HepG2 (cell line): ENCODE data around the gene PLLP. TPM values are rescaled to one million over a fixed set of nuclear protein-coding genes. Genes with fewer than 3 reads are reported as not detected.

Source experiments
- GFI1 ChIP-seq: sonication (generic); formaldehyde crosslinking; IDR thresholded peaks from 2 replicates; pipeline ENCODE4 v1.5.0; 2020; ENCODE audit warnings: missing genetic modification reagents, mild to moderate bottlenecking, borderline replicate concordance
- GPBP1L1 ChIP-seq: sonication (generic); formaldehyde crosslinking; IDR thresholded peaks from 2 replicates; pipeline ENCODE4 v1.5.0; 2020; ENCODE audit warnings: mild to moderate bottlenecking, missing genetic modification reagents
- GZF1 ChIP-seq: sonication (generic); formaldehyde crosslinking; IDR thresholded peaks from 2 replicates; pipeline ENCODE4 v1.5.1; 2020; ENCODE audit warnings: mild to moderate bottlenecking, missing genetic modification reagents
- HIC2 ChIP-seq: sonication (generic); formaldehyde crosslinking; IDR thresholded peaks from 2 replicates; pipeline ENCODE4 v1.9.0; 2022; ENCODE audit warnings: low read depth, missing genetic modification reagents
- HNF1A ChIP-seq, 2 experiments: sonication (generic) in 1 of 2; formaldehyde crosslinking in 1 of 2; IDR thresholded peaks; 2 replicates each; pipeline versions ENCODE4 v1.4.0 to v1.6.1; 2016 to 2020; ENCODE audit warnings: borderline replicate concordance in 1 of 2, low read depth in 1 of 2, mild to moderate bottlenecking in 1 of 2, missing genetic modification reagents in 1 of 2
- HOXA3 ChIP-seq: sonication (generic); formaldehyde crosslinking; IDR thresholded peaks from 2 replicates; pipeline ENCODE4 v1.5.0; 2020; ENCODE audit warnings: missing genetic modification reagents
- MED1 ChIP-seq: sonication (generic); formaldehyde crosslinking; IDR thresholded peaks from 2 replicates; pipeline ENCODE4 v1.4.0; 2020; ENCODE audit warnings: missing genetic modification reagents
- MIER3 ChIP-seq: IDR thresholded peaks from 2 replicates; pipeline ENCODE4 v1.6.1; 2016; ENCODE audit warnings: missing compliant biosample characterization, borderline replicate concordance
- NAIF1 ChIP-seq: sonication (generic); formaldehyde crosslinking; IDR thresholded peaks from 2 replicates; pipeline ENCODE4 v1.5.0; 2020; ENCODE audit warnings: mild to moderate bottlenecking, missing genetic modification reagents, borderline replicate concordance
- SMYD3 ChIP-seq: sonication (generic); formaldehyde crosslinking; IDR thresholded peaks from 2 replicates; pipeline ENCODE4 v1.8.1; 2023; ENCODE audit warnings: mild to moderate bottlenecking, missing genetic modification reagents
- SP4 ChIP-seq: sonication (generic); formaldehyde crosslinking; IDR thresholded peaks from 2 replicates; pipeline ENCODE4 v1.8.1; 2023; ENCODE audit warnings: mild to moderate bottlenecking, missing genetic modification reagents
- TGIF2 ChIP-seq: IDR thresholded peaks from 2 replicates; pipeline ENCODE4 v1.6.1; 2016; ENCODE audit warnings: control low read depth, missing compliant biosample characterization
- ZBTB37 ChIP-seq: sonication (generic); formaldehyde crosslinking; IDR thresholded peaks from 2 replicates; pipeline ENCODE4 v1.4.0; 2020; ENCODE audit warnings: mild to moderate bottlenecking, missing genetic modification reagents
- ZNF329 ChIP-seq: sonication (generic); formaldehyde crosslinking; IDR thresholded peaks from 2 replicates; pipeline ENCODE4 v1.9.0; 2021; ENCODE audit warnings: low read depth, mild to moderate bottlenecking, missing genetic modification reagents
- ZNF362 ChIP-seq: sonication (generic); formaldehyde crosslinking; IDR thresholded peaks from 2 replicates; pipeline ENCODE4 v1.4.0; 2020; ENCODE audit warnings: missing genetic modification reagents, mild to moderate bottlenecking, borderline replicate concordance
- ZNF569 ChIP-seq: sonication (generic); formaldehyde crosslinking; IDR thresholded peaks from 2 replicates; pipeline ENCODE4 v1.5.0; 2020; ENCODE audit warnings: mild to moderate bottlenecking, missing genetic modification reagents, moderate library complexity, borderline replicate concordance
- ZNF629 ChIP-seq: sonication (generic); formaldehyde crosslinking; conservative IDR thresholded peaks from 2 replicates; pipeline ENCODE4 v1.5.0; 2020; ENCODE audit warnings: missing genetic modification reagents
- ZSCAN29 ChIP-seq: sonication (generic); formaldehyde crosslinking; conservative IDR thresholded peaks from 2 replicates; pipeline ENCODE4 v1.4.0; 2020; ENCODE audit warnings: mild to moderate bottlenecking, missing genetic modification reagents
- polyA plus RNA-seq, 8 experiments: library from polyadenylated mRNA; depleted of rRNA in 3 of 8; stranded (reverse) in 7 of 8; unstranded in 1 of 8; fragments of >200 nt; fragmentation: Illumina TruSeq in 4 of 8; extraction: Trizol in 4 of 8; gene quantifications; 2 replicates each; pipeline versions ENCODE4 v1.2.1 to v1.2.3, GENCODE V29; 2011 to 2016; ENCODE audit warnings: low read depth in 4 of 8, missing spikeins in 1 of 8, mixed read lengths in 1 of 8; ENCODE audit not compliant: insufficient read depth in 1 of 8
- total RNA-seq, 5 experiments: library from RNA; depleted of rRNA; stranded (reverse); fragments of >200 nt; fragmentation: Illumina TruSeq; extraction: Trizol; gene quantifications; 2 replicates each; pipeline ENCODE4 v1.2.3, GENCODE V29; 2016; ENCODE audit warnings: low read depth in 1 of 5

PLLP gene
- total and polyA plus RNA-seq, 2 of the 13 experiments (the other 11 are each of a cell fraction or from before 2014, with no cell fraction given): 60.6 to 127 TPM

GRCh38 chr16:57279780-57280638, 4.5 kb downstream of the PLLP start (continued):
- TF ChIP-seq ZNF362 (CRISPR knock-in tag): peak; percentile 77; the same call in 1 of the 2 replicates
- TF ChIP-seq GZF1: peak; percentile 49; the same call in 1 of the 2 replicates
- peak; percentile 92 for TF ChIP-seq ZBTB37 (CRISPR knock-in tag)
- peak; percentile 94 for TF ChIP-seq ZSCAN29 (CRISPR knock-in tag)
- no peak for TF ChIP-seq GPBP1L1
- 0 out of 2 replicates have a peak, but pooled peaks have one; percentile 82 for TF ChIP-seq ZNF329
- TF ChIP-seq ZNF569 (CRISPR knock-in tag): no peak
- TF ChIP-seq SP4 (CRISPR knock-in tag): peak; percentile 84
- peak; percentile 97 for TF ChIP-seq GFI1 (CRISPR knock-in tag)
- peak; percentile 87; the same call in 1 of the 2 replicates for TF ChIP-seq MIER3 (CRISPR knock-in tag)
- TF ChIP-seq TGIF2: no peak
- peak; percentile 95 for TF ChIP-seq HIC2 (CRISPR knock-in tag)
- TF ChIP-seq ZNF629 (CRISPR knock-in tag): peak; percentile 41; the same call in 1 of the 2 replicates
- TF ChIP-seq MED1 (CRISPR knock-in tag): peak; percentile 97
- peak; percentile 80; the same call in 1 of the 2 replicates for TF ChIP-seq NAIF1
- peak; percentile 92 for TF ChIP-seq HOXA3
- peak; percentile 72 for TF ChIP-seq HNF1A (IDR thresholded peaks at IDR 0.05; ENCODE audit: low read depth)
- TF ChIP-seq HNF1A (CRISPR knock-in tag; IDR thresholded peaks at IDR 0.05; ENCODE audit: borderline replicate concordance): peak; percentile 95
- 0 out of 2 replicates have a peak, but pooled peaks have one; percentile 42 for TF ChIP-seq SMYD3 (CRISPR knock-in tag)
